Subcutaneous adipose tissue (tissue), 4 donors: Measurements from ENCODE around the gene RIPOR3. TPM values are rescaled to one million over a fixed set of nuclear protein-coding genes. Genes with fewer than 3 reads are reported as not detected.

Experiments used
- total RNA-seq, 4 donors: library from RNA; depleted of rRNA; stranded (reverse); fragments of >200 nt; gene quantifications; one replicate each; pipeline ENCODE4 v1.1.0, GENCODE V29; 2016
- TF ChIP-seq, protein P1 (sequence below): fragments of 450-650 bp; IDR thresholded peaks from one replicate; pipeline ENCODE4 v1.5.1; 2016; ENCODE audit warnings: low read depth, mild to moderate bottlenecking, control low read depth, antibody characterized with exemption, moderate library complexity

The RIPOR3 gene
- total RNA-seq, 4 donors from 2014 or later = 8.8 to 63.0 (median 37.3) TPM

GRCh38 chr20:50563133-50563944, 128.0 kb downstream of the RIPOR3 start:
- TF ChIP-seq, protein P1, sequence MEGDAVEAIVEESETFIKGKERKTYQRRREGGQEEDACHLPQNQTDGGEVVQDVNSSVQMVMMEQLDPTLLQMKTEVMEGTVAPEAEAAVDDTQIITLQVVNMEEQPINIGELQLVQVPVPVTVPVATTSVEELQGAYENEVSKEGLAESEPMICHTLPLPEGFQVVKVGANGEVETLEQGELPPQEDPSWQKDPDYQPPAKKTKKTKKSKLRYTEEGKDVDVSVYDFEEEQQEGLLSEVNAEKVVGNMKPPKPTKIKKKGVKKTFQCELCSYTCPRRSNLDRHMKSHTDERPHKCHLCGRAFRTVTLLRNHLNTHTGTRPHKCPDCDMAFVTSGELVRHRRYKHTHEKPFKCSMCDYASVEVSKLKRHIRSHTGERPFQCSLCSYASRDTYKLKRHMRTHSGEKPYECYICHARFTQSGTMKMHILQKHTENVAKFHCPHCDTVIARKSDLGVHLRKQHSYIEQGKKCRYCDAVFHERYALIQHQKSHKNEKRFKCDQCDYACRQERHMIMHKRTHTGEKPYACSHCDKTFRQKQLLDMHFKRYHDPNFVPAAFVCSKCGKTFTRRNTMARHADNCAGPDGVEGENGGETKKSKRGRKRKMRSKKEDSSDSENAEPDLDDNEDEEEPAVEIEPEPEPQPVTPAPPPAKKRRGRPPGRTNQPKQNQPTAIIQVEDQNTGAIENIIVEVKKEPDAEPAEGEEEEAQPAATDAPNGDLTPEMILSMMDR = no peak

GRCh38 chr20:50562262-50562701, 129.1 kb downstream of the RIPOR3 start:
- TF ChIP-seq, protein P1 = no peak

DNA sequence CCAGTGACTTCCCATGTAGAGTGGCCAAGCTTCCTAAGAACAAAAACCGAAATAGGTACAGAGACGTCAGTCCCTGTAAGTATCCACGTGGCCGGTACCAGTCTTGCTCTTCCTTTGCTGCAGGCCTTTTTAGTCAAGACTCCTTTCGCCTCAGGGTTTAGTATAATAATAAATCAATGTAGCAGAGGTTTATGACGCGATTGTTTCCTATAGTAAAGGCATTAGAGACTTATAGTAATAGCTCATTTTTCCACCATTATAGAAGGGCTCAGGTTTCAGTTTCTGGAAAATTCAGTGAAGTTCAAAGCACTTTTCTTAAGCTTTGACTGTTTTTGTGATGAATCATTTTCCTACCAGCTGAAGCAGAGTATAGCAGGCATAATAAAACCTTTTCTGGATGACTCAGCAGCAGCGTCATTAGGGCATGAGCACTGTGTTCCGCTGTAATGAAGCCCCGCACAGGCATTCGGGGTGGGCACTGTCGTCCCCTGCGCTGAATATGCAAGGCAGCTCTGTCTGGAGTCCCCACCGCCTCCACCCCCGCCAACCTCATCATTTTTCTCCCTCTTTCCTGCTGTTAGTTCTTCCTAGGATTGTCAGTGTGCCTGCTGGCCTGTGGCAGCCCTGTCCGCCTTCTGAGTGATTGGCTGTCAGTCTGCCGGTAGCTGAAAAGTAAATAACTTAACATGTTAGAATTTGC, 129.8 kb downstream of the RIPOR3 start:
- TF ChIP-seq, protein P1 = no peak

- TF ChIP-seq, protein P1 = no peak
Observed at GRCh38 chr20:50560867-50561266, 130.5 kb downstream of the RIPOR3 start.

DNA sequence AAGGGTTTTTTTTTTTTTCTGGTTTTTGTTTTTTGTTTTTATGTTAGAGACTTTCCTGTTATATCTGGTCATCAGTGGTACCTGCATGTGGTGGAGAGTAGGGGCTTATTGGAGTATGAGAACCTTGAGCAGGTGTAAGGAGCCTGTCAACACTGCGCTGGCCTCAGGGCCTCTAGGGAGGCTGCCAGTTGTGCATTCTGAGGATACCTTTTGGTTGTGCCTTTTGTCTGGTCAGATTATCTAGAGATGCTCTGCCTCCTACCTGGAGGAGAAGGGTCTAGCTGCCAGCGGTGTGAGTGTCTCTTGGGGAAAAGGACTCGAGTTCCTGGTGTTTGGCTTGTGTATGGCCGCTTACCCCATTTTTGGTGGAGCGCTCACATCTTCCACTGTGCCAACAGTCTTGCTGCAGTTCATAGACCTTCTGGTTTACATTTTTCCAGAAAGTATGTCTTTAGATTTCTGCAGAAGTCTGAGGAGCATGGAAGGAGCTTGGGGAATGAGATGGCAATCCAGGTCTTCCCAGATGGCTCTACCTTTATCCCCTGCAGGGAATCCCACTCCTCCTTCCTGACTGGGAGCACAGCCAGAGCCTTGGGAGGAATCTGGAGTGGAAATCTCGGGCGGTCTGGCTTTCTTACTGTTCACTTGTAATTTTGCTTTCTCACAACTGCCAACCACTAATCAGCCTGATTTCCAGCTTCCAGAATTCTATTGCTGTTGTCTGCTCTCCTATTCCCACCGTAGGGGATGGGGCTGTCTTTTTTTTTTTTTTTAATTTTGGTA, 131.3 kb downstream of the RIPOR3 start:
- TF ChIP-seq, protein P1 = no peak

- TF ChIP-seq, protein P1 = no peak
Observed at GRCh38 chr20:50559149-50559548, 132.2 kb downstream of the RIPOR3 start.

- TF ChIP-seq, protein P1 = no peak
Observed at GRCh38 chr20:50558483-50558925, 132.8 kb downstream of the RIPOR3 start.
